AG10803 (cell line): Measurements from ENCODE around the gene PRDM13.

Experiments used
- DNase-seq: peaks from one replicate; pipeline ENCODE4 v3.0.0; 2010; ENCODE audit warnings: low read depth
- H3K4me3 ChIP-seq: 2 replicates; pipeline ENCODE4 v1.5.1; 2011; ENCODE audit warnings: mild to moderate bottlenecking, low read length, control low read depth
- TF ChIP-seq, protein P1 (sequence below): conservative IDR thresholded peaks from 2 replicates; pipeline ENCODE4 v1.5.1; 2011; ENCODE audit warnings: mild to moderate bottlenecking, low read length, control low read depth, inconsistent platforms

Gene PRDM13

DNA sequence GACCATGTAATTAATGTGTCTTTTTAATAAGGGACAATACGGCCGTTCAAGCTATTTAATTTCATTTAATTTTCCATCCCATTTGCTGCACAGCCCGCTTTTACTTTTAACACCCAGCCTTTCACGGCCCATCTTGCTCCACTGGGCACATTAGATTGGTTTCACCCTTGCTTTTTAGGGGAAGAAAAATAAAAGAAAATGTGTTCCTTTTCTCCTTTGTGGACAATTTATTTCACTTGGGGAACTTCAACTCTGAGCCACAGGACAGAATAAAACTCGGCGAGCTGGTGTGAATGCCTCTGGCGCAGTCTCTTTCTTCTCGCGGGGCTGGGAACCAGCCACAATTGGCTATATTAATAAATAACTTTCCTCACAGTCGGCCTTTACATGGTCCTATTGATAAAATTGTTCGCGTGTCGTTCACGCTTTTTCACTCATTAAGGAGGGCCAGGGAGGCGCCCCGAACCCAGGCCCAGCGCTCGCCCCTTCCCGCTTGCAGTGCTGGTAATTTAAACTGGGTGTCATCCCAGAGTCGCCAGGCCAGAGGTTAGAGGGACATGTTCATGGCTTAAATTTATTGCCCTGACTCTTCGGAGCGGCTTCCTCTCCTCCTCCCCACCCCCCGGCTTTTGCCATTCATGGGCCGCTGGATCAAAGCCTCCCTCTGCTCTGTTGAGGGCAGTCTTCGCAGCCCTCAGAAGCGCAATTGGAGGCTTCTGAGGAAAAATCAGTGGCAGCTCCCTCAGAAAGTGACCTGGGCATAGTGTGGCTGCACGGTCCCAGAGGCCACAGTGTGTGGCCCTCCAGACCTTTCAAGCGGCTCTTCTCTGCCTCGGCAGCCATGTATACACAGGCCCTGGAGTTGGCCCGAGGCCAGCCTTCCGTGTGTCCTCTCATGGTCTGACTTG lies 2.2 kb upstream of the PRDM13 start:
- no peak for DNase-seq
- no peak overlapping the region for H3K4me3 ChIP-seq
- TF ChIP-seq, protein P1, sequence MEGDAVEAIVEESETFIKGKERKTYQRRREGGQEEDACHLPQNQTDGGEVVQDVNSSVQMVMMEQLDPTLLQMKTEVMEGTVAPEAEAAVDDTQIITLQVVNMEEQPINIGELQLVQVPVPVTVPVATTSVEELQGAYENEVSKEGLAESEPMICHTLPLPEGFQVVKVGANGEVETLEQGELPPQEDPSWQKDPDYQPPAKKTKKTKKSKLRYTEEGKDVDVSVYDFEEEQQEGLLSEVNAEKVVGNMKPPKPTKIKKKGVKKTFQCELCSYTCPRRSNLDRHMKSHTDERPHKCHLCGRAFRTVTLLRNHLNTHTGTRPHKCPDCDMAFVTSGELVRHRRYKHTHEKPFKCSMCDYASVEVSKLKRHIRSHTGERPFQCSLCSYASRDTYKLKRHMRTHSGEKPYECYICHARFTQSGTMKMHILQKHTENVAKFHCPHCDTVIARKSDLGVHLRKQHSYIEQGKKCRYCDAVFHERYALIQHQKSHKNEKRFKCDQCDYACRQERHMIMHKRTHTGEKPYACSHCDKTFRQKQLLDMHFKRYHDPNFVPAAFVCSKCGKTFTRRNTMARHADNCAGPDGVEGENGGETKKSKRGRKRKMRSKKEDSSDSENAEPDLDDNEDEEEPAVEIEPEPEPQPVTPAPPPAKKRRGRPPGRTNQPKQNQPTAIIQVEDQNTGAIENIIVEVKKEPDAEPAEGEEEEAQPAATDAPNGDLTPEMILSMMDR: no peak

DNA sequence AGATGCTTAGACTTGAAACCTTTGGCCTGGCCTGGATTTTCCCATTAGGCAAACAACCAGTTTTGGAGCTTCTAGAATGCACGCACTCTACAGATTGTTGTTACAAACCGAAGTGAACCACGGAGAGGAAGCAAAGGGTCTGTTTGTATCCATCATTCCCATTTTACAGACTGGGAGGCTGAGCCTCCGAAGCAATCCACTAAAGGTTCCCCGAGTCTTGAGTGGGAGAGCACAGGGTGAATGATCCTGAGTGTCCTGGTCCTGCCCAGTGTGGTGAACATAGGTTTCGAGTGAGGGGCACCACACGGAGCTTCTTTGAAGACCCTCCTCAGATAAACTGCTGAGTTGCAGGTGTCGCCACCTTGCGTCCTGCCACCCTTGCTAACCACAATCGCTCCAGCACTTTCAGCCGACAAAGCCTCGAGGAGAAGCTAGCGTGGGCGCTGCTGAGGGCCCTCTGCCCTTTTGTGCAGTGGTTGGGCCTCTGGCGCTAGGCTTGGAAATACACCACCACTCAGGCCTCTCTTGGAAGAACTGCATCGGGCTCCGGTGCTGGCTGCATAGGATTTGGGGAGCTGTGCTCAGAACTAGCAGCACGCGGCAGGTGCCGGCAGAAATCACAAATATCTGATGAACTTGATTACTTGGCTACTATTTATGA lies 1.4 kb upstream of the PRDM13 start:
- TF ChIP-seq, protein P1: no peak
- no peak for DNase-seq
- H3K4me3 ChIP-seq: no peak overlapping the region

DNA sequence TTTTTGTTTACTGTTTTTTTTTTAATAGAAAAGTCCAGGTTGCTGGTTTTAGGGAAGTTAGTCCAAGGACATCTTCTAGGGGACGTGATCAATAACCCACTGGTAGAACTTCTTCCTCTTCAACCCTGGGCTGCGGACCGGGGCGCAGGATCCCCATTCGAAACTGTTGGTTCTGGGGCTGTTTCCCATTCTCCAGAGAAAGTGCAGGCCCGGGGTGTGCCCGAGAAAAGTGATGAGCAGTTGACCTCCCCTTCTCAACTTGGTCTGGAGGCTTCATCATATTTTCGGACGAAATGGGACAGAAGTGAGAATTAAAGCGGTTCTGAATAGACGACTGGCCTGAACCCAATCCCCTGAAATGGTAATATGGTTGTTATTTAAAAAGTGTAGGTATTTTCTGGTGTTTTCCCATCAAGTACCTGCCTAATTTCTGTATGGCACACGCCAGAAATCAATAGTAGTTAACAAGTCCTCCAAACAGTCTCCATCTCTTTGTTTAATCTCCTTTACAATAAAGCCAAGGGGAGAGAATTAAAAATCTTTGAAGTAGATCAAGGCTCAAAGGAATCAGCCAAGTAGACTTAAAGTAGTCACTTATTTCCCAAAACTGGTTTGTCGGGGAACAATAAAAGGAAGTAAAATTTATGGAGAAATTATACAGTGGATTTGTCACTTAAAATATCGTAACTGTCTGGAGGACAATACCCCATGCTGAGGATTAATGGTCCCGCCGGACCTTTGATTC lies 550 bp upstream of the PRDM13 start:
- TF ChIP-seq, protein P1: no peak
- no peak for DNase-seq
- no peak overlapping the region for H3K4me3 ChIP-seq

DNA sequence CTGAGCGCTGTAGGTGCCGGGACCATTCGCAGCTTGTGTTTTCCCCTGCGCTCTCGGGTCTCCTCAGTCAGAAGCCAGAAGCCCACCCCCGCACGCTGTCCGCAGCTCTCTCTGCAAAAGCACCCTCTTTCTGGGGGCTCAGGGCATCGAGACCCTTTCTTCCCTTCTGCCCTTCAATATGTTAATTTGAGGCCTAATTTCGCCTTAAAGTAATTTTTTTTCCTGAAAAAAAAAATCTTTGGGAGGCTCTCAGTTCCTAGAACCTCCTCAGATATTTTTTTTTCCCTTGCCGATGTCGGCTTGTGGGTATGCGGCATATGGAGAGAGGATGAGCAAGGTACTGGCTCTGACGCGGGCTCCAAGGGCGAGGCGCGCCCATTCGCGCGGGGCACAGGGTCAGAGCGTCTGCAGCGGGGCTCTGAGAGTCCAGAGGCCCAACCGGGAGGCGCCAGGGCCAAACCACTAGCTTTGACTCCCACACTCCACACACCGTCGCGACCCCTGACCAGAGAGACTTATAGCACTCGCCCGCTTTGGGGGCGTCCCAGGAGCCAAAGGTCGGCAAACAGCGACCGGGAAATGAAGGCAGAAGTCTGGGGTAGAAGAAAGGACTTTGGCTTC lies 893 bp downstream of the PRDM13 start:
- DNase-seq: no peak
- no peak overlapping the region for H3K4me3 ChIP-seq
- TF ChIP-seq, protein P1: no peak

DNA sequence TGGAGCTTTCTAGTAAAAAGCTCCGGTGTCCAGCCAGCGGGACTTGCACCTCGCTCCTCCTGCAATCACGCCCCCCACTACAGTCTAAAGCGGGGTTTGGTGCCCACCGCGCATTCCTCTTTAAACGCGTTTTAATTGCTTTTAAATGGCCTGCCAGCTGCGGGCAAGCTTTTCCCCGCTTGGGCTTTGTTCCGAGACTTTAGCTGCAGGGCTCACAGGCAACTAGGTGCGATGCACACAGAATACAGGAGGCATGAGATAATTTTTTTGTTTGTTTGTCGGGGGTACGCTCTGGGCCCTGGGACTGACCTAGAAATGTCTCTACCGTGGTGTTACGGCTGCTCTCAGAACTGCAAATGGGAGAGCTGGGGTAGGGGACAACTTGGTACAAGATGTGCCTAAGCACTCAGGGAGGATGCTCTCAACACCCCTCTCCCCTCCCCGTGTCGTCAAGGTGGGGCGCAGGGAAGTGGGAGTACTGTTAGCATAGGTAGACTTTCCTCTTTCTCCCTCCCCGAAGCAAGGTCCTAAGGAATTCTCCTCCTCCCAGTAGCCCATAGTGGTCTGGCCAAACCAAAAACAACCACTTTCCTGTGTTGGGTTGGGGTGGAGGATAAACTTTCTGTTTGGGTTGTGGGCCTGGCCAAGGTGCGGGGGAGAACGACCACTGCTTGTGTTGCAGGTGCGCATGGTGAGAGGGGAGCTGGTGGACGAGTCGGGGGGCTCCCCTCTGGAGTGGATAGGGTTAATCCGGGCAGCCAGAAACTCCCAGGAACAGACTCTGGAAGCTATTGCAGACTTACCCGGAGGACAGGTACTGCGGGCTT lies 1.6 kb downstream of the PRDM13 start:
- H3K4me3 ChIP-seq: no peak overlapping the region
- TF ChIP-seq, protein P1: no peak
- no peak for DNase-seq

DNA sequence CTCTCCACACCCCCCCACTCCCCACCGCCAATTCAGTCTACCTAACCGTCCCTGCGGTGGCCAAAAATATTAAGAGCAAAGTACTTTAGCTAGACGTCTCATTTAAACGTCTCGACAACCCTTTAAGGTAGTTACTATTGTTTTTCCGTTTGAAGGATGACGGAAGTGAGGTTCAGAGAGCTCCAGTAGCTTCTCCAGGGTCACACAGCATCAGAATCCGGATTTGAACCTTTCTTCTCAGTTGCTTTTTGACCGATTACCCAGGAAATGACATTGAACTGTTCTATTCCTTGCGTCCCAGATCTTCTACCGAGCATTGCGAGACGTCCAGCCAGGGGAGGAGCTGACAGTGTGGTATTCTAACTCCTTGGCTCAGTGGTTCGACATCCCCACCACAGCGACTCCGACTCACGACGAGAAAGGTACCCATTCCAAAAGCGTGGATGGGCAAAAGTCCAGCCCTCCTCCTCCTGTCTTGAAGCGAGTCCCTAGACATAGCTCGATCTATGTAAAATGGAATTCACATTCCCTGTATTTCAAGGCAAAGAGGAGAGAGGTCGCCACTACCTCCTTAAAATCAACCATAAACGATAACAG lies 2.4 kb downstream of the PRDM13 start:
- no peak overlapping the region for H3K4me3 ChIP-seq
- no peak for DNase-seq
- TF ChIP-seq, protein P1: no peak
